Measurements from ENCODE around the gene ODC1.

Gene ODC1

DNA sequence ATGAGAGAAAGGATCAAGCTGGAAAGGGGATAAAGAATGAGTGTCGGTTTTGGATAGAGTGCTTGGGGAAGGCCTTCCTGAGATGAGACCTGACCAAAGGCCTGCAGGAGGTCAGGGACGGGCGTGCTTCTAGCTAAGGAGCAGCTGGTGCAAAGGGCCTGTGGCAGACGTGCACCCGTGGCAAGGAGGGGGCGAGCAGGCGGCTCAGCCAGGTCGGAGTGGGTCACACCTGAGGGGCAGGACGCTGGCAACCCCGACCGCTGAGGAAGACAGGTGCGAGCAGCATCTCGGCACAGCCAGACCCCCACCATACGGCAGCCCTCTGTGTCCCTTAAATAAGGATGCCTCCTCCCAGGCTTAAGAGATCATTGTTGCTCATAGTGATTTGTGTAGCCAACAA, 48.1 kb downstream of the ODC1 start:
- no peak for DNase-seq (ENCODE audit: low spot score)

DNA sequence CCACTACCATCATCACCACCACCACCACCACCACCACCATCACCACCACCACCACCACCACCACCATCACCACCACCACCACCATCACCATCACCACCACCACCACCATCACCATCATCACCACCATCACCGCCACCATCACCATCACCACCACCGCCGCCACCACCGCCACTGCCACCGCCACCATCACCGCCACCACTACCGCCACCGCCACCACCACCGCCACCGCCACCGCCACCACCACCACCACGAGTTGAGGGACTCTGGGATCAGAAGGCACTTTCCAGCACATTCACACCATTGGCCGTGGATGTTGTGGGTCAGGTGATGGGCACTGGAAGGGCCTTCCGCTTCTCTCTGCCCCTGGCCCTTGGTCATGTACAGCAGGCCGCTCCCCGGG, 48.8 kb downstream of the ODC1 start:
- no peak for DNase-seq (ENCODE audit: low spot score)

DNA sequence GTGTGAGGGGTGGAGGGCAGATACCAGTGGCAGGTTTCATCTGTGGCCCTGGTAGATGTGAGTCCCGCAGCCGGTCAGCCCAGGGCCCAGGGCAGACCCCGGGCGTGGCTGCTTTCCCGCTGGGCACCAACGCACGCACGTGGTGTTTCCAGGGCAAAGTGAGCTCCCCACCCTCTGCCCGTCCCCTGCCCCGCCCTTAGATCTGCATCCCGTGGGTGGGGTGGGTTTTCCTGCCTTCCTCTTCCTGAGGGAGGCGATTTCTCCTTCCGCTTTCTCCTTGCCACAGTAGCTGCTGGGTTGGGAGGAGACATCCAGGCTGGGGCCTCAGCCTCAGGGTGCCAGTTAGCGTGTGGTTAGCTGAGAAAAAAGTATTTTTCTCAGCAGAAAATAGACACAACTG, 49.6 kb downstream of the ODC1 start:
- DNase-seq (ENCODE audit: low spot score), result no peak

DNA sequence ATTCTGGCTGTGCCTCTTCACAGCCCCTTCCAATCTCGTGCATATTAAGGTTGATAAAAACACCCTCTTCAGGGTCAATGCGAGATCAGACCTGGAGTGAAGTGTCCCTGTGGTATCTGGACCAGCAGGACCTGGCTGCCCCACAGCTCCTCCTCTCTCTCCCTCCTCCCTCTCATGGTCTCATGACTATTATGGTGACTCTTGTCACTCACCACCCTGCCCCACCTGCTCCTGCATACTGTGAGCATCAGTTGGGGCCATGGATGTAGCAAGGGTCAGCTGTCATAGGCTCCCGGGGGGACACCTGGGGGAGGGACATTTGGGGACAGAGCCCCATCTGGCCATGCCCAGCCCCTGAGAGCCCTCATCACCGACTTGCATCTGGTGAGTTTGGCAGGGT, 50.2 kb downstream of the ODC1 start:
- DNase-seq (ENCODE audit: low spot score), result no peak

DNA sequence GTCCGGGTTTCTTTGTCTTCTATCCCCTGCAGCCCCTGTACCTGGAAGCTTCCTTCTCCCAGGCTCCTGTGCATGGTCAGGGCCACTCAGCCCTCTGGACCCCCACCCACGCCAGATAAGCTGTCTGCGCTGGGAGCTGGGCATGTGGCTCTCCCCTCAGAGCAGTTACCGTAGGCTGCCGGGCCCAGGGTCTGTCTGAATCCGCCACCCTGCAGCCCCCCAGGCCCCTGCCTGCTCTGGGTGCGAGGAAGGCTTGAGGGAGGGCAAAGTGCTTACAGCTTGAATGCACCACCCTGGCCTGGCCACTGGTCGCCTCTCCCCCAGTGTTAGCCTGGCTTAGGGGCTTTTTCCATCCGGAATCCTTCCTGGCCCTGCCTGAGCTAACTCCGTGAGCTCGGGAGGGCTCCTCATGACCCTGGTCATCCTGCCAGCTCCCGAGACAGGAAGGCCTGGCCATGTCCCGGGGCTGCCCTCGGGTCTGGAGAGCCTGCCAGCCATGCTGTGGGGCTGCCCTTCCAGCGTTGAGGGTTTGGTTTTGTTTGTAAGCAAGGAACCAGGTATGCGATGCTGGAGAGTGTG, 50.7 kb downstream of the ODC1 start:
- no peak for DNase-seq (ENCODE audit: low spot score)

DNA sequence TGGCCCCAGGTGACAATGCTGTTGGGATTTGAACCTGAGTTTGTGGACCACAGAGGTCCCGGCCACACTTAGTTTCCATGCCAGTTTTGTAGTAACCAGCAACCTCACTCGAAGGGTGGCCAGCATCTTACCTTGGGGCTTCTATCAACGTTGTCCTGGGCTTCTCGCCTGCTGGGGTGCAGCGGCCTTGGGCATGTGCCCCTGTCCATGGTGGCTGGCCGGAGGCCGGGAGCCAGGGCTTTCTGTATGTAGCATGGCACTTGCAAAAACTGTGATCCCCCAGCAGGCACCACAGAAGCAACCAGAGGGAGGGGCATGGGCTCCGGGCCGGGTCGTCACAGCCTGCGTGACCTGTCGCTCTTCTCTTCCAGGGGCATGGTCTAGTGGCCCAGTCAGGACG, 51.7 kb downstream of the ODC1 start:
- DNase-seq (ENCODE audit: low spot score), result no peak

DNA sequence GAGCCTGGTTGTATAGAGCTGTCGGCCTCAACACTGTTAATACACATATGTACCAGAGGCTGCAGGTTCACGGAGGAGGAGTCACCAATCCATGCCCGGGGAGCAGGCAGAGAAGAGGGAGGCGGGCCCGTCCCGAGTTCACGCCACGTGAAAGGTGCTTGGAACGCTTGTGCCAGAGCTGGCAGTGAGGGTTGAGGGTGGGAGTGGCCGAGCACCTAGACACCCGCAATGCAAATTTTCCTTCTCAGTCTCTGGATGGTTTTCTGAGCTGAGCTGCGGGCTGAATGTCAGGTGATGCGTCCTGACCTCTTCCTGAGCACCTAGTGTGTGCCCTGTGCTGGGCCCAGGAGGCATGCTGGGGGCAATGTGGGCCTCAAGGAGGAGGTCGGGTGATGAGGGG, 52.2 kb downstream of the ODC1 start:
- no peak for DNase-seq (ENCODE audit: low spot score)

DNA sequence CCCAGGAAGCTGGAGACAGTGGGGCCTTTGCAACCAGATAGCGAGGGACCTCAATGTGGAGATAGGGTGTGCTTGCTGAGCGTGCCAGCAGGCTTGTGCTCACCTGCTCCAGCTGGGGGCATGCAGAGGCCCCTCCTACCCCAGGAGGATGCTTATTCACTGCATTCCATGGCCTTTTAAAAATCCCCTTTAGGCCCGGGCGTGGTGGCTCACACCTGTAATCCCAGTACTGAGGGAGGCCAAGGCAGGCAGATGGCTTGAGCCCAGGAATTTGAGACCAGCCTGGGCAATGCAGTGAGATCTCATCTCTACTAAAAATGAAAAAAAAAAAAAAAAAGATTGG, 54.5 kb downstream of the ODC1 start:
- no peak for DNase-seq (ENCODE audit: low spot score)

DNA sequence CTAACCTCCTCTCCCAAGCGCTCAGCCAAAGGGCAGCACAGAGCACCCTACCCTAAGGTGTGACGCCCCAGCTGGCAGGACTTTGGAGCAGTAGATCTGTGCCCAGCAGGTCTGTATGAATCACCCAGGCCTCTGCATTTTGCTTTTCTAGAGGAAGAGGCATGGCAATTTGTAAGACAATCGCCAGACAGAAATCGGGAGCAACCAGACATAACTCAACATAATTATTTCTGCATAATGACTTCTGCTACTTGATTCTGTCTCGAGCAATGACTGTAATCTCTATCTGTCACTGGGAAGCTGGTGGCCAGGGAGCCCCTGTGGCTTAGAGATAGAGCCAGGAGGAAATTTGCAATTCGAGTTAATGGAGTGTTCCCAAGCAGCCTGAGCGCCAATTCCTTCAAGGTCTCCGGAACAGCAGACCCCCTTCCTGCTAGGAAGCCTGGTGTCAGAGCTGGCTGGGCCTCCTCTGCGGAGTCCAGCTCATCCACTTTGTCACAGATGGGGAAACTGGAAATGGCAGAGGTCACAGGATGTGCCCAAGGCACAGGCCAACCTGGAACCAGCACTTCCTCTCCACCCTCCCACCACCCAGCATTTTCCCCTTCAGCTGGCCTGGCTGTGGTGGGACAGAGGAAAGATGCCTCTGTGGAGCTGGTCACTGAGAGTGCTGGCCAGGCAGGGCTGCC, 55.0 kb downstream of the ODC1 start:
- DNase-seq (ENCODE audit: low spot score), result no peak

DNA sequence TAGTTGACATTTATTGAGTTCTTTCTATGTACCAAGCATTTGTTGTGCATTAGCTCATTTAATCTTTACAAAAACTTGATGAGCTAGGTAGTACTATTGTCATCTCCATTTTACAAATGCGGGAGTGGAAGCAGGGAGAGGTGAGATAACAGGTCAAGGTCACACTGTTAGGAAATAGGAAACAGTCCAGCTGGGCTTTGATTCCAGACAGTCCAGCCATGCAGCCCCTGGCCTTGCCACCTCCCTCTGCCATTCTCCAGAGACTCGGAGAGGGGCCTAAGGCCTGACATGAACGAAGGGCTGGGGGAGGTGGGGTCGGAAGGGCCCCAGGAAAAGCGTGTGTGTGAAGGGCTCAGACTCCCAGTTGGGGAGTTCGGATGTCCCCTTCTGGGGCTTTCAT, 55.6 kb downstream of the ODC1 start:
- no peak for DNase-seq (ENCODE audit: low spot score)

DNA sequence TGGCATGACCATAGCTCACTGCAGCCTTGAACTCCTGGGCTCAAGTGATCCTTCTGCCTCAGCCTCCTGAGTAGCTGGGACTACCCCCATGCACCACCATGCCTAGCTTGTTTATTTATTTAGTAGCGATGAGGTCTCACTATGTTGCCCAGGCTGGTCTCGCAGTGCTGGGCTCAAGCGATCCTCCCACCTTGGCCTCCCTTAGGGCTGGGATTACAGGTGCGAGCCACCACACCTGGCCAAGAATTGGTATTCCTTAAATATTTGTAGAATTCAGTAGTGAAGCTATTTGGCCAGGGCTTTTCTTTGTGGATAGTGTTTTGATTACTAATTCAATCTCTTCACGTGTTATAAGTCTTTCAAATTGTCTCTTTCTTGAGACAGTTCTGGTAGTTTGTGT, 56.0 kb downstream of the ODC1 start:
- no peak for DNase-seq (ENCODE audit: low spot score)

DNA sequence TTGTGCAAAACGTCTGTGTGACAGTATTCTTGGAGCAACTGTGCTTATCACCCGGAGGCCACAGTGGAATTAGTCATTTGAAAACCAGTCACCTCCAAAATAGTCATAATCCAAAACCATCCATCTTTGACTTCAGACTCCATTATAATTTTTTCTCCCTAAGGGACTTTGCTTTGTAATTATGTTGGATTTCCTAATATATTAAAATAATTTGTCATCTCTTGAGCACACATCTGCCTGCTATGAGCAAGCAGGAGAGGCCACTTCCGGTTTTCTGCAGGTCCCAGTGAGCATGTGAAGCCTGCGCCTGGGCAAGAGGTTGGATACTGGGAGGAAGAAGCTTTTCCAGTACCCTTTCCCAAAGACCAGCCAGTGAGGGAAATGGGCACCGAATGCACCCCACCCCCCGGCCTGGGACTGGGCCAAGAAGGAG, 57.7 kb downstream of the ODC1 start:
- no peak for DNase-seq (ENCODE audit: low spot score)

Measured in hematopoietic multipotent progenitor cell treated with erythropoietin and hydrocortisone succinate and interleukin-3 and kit ligand, for 17 days (in vitro differentiated cells).